ENCODE data around the gene FBXW7. TPM values are rescaled to one million over a fixed set of nuclear protein-coding genes. Genes with fewer than 3 reads are reported as not detected.

The FBXW7 gene
- total and polyA plus RNA-seq, 2 of the 8 experiments (the other 6 are each of a cell fraction or from before 2014, with no cell fraction given): 6.0 to 26.7 TPM

- TF ChIP-seq CHD7 (IDR thresholded peaks at IDR 0.05; ENCODE audit: insufficient replicate concordance, low read length): no peak
- TF ChIP-seq NANOG (IDR thresholded peaks at IDR 0.05; ENCODE audit: insufficient read depth, low read depth, low read length, poor library complexity, severe bottlenecking): no peak
- TF ChIP-seq JUND (IDR thresholded peaks at IDR 0.05; ENCODE audit: low read length): no peak
- no peak for TF ChIP-seq HDAC2 (IDR thresholded peaks at IDR 0.05; ENCODE audit: borderline replicate concordance in 1 of 2, low read depth in 2 of 2, low read length in 2 of 2)
- TF ChIP-seq MAFK (IDR thresholded peaks at IDR 0.05; ENCODE audit: low read depth, low read length): no peak
- no peak for TF ChIP-seq RNF2 (IDR thresholded peaks at IDR 0.05; ENCODE audit: borderline replicate concordance, low read depth, low read length, missing control alignments, poor library complexity, severe bottlenecking)
- TF ChIP-seq SRF (IDR thresholded peaks at IDR 0.05; ENCODE audit: low read depth, low read length): no peak
- no peak for TF ChIP-seq ZNF274 (IDR thresholded peaks at IDR 0.05; ENCODE audit: borderline replicate concordance, extremely low read depth, low read length)
- TF ChIP-seq SP4 (IDR thresholded peaks at IDR 0.05; ENCODE audit: low read length): no peak
- TF ChIP-seq SP1 (IDR thresholded peaks at IDR 0.05; ENCODE audit: low read depth, low read length): no peak
- no peak for TF ChIP-seq KDM4A (IDR thresholded peaks at IDR 0.05; ENCODE audit: low read depth, low read length, severe bottlenecking)
Measured at GRCh38 chr4:152380185-152380584, 155.7 kb downstream of the FBXW7 start (continued).
